Measurements from ENCODE around the gene DCDC2B.

DCDC2B gene

GRCh38 chr1:32197074-32197473 is 11.8 kb upstream of the DCDC2B start:
- DNase-seq: no peak

- DNase-seq: no peak
Measured at GRCh38 chr1:32197837-32198236, 11.1 kb upstream of the DCDC2B start.

- no peak for DNase-seq
Measured at GRCh38 chr1:32198237-32199042, 10.4 kb upstream of the DCDC2B start.

- no peak for DNase-seq
Measured at GRCh38 chr1:32199043-32199716, 9.7 kb upstream of the DCDC2B start.

GRCh38 chr1:32199717-32200072 is 9.2 kb upstream of the DCDC2B start:
- no peak for DNase-seq

GRCh38 chr1:32200226-32201010 is 8.5 kb upstream of the DCDC2B start, which contains the start of gene CCDC28B:
Gene CCDC28B, plus strand, starts transcription at chr1:32200595. Its CDS starts 1,341 bp downstream, at chr1:32201936.
- DNase-seq: peak; percentile 59

- DNase-seq: peak; percentile 84
Measured at GRCh38 chr1:32201011-32201855, 7.7 kb upstream of the DCDC2B start.

- no peak for DNase-seq
Measured at GRCh38 chr1:32204943-32205361, 3.9 kb upstream of the DCDC2B start.

GRCh38 chr1:32205401-32206370 is 3.2 kb upstream of the DCDC2B start, which contains the start of gene IQCC:
Gene IQCC, plus strand, starts transcription at chr1:32205671. Its CDS starts 11 bp downstream, at chr1:32205682.
- peak; percentile 91 for DNase-seq

GRCh38 chr1:32208469-32208868 is 420 bp upstream of the DCDC2B start:
- DNase-seq: no peak

GRCh38 chr1:32215629-32216480 is 7.0 kb downstream of the DCDC2B start:
- peak; percentile 71 for DNase-seq

- DNase-seq: no peak
Measured at GRCh38 chr1:32216566-32216965, 7.7 kb downstream of the DCDC2B start.

- no peak for DNase-seq
Measured at GRCh38 chr1:32219022-32219421, 10.1 kb downstream of the DCDC2B start.

- DNase-seq: no peak
Measured at GRCh38 chr1:32220746-32221580, 12.1 kb downstream of the DCDC2B start.

- DNase-seq: no peak
Measured at GRCh38 chr1:32221581-32221979, 12.7 kb downstream of the DCDC2B start.

- peak; percentile 93 for DNase-seq
Measured at GRCh38 chr1:32221980-32222755, 13.3 kb downstream of the DCDC2B start, which contains the start of the genes EIF3I and TMEM234. Gene EIF3I, plus strand, starts transcription at chr1:32222407. Its CDS starts 35 bp downstream, at chr1:32222442. Gene TMEM234, minus strand, starts transcription at chr1:32222353. Its CDS starts 31 bp downstream, at chr1:32222322.

- DNase-seq: no peak
Measured at GRCh38 chr1:32223683-32224082, 14.8 kb downstream of the DCDC2B start.

GRCh38 chr1:32224285-32224684 is 15.4 kb downstream of the DCDC2B start:
- no peak for DNase-seq
